HG03159 (cell line): Measurements from ENCODE around the gene EXOC4.

ENCODE experiments used
- ATAC-seq: cut with Tn5 transposase; IDR thresholded peaks from one replicate; pipeline ENCODE4 v1.9.1; 2021; ENCODE audit warnings: mild to moderate bottlenecking, moderate library complexity; ENCODE audit not compliant: unreplicated experiment

The EXOC4 gene

DNA sequence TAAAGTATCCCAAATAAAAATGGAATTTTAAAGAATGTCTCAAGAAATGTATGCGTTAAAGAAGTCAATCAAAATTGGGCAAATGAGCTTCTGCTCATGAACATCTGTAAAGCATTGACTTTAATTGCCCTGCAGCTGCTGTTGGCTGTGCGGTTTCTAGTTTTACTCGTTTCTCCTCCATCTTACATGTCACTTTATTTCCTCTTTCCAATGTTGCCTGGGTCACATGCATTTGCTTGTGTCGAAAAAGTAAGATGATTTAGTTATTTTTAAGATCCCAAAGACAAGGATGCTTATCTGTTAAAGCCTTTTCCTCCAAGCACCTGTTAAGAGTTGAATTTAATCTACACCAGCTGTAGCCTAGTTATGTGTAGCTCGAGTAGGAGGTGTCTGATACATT lies 310.4 kb downstream of the EXOC4 start:
- ATAC-seq, result no peak

DNA sequence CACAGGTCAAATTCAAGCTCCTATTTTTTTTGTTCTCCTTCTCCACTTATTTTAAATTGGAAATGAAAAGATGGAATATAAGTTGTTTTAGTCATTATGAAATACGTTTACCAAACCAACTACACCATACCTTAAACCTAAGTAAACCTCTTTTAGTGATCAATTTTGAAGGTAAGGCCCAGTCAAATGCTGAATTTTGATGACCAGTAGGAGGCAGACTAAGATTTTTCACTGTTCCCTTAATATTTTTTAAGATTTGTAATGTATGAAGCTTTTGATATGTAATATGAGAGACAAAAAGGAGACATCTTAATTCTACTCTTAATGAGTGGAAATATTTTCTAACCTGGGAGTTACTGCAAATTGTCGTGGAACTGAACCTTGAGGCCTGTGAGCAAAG lies 311.6 kb downstream of the EXOC4 start:
- no peak for ATAC-seq

DNA sequence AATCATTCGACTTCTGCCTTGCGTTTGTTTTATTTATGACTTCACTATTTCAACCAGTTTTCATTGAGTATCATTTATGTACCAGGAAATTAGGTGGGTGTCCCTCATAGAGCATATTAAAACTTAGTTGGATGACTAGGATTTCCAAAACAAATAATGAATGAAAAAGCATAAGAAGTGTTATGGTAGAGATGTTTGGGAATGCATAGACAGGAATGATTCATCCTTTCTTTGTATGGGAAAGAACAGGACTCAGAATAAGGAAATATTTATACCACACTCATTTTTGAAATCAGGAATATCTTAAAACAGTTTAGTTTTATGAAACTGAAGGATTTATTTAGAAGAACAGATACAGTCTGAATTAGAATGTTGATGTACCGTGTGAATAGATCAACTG lies 315.7 kb downstream of the EXOC4 start:
- ATAC-seq, result no peak

DNA sequence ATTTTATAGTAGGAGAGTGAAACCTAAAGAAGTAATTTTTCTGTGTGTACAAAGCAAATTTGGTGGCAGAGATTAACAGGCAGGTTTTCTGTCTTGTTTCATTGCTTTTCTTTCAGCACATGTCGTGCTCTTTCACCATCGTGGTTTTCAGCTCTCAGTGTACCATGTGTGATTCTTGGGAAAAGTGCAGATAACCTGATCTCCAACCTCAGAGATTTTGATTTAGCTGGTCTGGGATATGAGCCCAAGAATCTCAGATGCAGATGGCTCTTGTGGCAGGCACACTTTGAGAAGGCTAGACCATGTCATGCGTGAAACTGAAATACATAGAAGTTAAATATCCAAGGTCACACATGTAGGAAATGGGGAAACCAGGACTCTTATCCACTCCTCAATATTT lies 317.4 kb downstream of the EXOC4 start:
- ATAC-seq, result no peak

- ATAC-seq, result no peak
Observed at GRCh38 chr7:133571076-133571475, 318.2 kb downstream of the EXOC4 start.

- ATAC-seq, result no peak
Observed at GRCh38 chr7:133572087-133572486, 319.2 kb downstream of the EXOC4 start.

- no peak for ATAC-seq
Observed at GRCh38 chr7:133572843-133573242, 320.0 kb downstream of the EXOC4 start.

DNA sequence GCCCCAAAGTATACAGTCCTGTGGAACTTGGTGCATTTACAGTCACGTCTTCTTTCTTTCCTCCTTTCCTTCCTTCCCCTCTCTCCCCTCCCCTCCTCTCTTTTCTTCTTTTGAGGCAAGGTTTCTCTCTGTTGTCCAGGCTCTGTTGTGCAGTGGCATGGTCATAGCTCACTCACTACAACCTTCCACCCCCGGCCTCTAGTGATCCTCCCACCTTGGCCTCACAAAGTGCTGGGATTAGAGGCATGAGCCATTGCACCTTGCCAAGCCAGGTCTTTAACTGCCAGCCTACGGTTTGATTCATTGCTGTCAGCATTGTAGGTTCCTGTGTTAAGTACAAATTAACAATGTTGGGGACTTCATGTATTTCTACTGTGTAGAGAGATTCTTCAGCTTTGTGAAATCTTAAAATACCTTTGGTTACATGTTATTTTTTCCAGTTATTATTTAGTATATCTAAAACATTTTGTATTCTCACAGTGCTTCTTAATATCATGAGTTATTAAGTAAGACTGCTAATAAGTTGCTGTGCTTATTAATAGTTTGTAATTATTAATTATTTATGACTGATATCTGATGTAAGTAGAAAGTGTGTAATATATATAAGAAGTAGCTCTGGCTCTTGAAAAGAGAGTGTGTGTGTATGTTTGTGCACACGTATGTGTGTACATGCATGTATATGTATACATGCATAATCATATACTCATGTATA lies 320.8 kb downstream of the EXOC4 start:
- no peak for ATAC-seq

GRCh38 chr7:133575726-133576440 lies 323.0 kb downstream of the EXOC4 start:
- no peak for ATAC-seq

DNA sequence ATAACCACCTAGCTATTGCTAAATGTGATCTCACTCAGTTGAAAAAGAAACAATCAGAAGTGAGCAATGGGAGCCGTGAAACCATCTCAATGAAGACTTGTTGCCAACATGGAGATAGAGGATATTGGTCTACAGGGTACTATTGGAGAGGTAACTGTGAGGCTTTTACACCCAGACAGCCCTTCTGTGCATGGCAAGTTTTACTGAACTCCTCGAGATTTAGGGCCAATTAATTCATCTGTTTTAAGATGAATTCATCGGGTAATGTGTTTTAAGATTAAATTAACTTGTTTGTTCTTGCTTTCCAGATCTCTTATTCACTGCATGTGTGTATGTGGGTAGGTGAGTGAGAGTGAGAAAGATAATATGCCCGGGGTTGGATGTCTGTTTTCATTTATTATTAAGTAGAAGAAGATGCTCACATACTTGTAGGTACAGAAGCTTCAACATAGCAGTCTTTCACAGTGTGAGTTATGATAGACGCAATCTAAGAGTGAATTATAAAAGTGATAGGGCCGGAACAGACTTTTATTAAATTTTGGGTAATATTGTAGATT lies 323.8 kb downstream of the EXOC4 start:
- ATAC-seq, result no peak

DNA sequence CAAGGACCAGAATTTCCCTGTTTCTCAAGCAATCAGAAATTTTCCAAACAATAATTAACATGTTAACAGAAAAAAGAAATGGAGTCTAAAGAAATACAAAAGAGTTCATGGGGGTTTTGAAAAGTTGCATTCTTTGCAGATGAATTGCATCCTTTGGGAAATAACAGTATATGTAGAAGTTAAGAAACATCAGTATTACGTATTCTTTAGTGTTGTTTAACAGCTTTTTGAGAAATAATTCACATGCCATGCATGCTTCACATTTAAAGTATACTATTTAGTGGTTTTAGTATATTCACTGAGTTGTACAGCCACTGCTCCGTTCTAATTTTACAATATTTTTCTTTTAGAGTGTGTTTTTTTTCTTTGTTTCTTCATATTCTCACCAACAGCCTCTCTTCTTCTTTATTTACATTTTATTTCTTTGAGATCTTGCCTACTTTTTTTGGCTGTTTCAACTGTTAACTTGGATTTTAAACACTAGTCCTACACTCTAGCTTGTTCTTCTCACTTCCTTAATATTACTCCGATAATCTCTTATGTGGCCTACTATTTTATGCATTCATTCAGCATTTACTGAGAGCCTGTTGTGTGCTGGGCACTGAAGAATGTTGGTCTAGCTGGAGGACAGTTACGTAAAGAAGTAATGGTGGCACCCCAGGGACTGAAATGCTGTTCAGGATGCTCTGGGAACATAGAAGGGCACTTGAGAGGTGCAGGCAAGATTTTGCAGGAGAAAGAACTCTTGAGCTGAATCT lies 330.1 kb downstream of the EXOC4 start:
- ATAC-seq, result no peak

DNA sequence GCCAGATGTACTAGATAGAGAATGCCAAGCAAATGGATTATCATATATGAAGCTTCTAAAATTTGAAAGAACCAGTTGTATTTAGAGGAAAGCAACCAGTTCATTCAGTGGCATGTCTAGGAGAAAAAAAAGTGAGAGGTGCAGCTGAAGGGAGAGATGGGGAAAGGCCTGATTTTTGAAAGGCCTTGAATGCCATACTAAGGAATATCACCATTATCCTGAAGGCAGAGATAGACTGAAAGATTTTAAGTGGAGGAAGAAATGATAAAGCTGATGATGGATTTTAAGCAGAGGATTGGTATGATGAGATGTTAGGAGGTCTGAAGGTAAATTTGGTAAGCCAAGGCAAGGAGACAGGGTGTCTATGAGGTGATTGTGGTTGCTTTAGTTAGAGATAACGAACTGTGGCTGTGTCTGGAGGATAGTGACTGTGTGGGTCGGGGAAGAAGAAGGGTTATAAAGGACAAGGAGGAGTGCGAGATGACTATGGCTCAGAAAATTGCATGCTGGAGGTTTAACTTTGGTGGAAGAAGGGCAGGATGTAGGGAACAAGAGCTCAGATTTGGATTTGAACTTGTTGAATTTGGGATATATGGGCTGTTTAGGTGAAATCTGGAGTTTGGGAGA lies 330.8 kb downstream of the EXOC4 start:
- no peak for ATAC-seq

- ATAC-seq, result no peak
Observed at GRCh38 chr7:133584956-133585668, 332.2 kb downstream of the EXOC4 start.

- no peak for ATAC-seq
Observed at GRCh38 chr7:133586253-133586652, 333.4 kb downstream of the EXOC4 start.

GRCh38 chr7:133587903-133588302 lies 335.0 kb downstream of the EXOC4 start:
- ATAC-seq, result no peak

DNA sequence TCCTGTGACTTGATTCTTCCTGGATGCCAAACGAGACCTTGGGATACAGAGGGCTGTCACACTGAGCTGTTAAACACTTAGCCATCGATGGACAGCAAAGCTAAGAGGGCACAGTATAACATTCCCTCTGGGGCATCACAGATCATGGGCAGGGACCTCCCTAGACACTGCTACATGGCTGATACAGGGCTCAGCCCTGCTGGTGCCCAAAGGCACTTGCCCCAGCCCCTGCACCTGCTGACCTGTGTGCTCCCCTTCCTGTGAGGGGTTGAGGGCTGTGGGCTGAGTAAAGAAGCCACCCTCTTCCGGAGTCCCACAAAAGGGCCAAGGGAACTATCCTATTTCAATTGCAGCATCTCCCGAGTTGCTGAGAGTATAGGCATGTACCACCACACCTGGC lies 337.9 kb downstream of the EXOC4 start:
- no peak for ATAC-seq

DNA sequence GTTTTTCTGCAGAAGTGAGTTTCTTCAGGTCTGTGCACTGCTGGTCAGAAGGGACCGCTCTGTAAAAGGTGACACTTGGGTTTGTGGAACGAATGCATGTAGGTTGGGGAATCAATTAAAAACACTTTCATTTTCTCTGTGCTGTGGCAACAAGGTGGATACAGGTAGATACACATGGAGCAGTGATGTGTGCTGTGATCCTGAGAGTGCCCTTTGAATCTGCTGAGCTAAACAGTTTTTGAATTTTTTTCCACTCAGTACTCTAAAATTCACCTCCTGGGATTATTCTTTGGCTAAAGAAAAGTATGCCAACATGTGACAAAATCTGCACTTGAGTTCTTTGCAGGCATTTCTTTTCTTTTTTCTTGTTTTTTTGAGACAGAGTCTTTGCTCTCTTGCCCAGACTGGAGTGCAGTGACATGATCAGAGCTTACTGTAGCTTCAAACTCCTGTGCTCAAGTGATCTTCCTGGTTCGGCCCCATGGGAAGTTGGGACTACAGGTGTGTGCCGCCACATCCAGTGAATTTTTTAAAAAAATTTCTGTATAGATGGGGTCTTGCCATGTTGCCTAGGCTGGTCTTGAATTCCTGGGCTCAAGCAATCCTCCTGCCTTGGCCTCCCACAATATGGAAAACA lies 338.9 kb downstream of the EXOC4 start:
- ATAC-seq, result no peak

DNA sequence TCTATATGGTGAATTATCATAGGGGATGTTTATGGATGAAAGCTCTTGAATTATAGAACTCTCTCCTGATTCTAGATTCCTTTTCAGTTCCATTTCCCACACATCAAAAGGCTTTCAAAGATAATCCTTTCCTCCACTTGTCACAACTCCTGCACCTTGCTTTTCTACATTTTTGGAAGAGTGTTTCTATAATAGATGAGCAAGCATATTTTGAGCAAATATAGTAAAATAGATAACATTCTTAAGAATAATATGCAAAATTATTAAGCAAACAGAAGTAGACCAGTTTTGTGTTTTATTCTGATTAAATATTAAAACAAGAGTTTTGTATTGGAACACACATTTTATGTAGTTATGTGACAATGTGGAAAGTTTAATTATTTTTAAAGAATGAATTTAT lies 340.7 kb downstream of the EXOC4 start:
- ATAC-seq, result no peak

DNA sequence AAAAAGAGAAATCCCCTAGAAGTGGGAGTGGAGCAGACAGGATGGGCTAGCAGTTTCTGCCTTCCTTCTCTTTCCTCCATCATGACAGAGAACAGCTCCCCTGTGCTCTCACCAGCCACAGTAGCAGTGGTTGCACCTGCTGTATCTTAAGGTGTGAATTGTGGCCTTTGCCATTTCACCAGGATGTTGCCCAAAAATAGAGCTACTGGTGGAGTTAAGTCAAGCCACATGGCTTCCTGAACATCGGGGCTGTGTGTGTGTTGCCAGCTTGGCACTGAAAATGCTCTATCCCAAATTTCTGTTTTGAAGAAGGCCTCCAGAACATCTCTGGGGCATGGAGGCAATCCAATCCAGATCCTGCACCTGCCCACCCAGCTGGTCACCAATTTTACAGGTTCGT lies 348.7 kb downstream of the EXOC4 start:
- no peak for ATAC-seq

GRCh38 chr7:133602291-133602690 lies 349.4 kb downstream of the EXOC4 start:
- no peak for ATAC-seq
